Uterus (tissue), 4 donors: ENCODE measurements around the gene C19orf25. TPM values are rescaled to one million over a fixed set of nuclear protein-coding genes. Genes with fewer than 3 reads are reported as not detected.

Experiments
- DNase-seq, 2 donors: peaks; one replicate each; pipeline ENCODE4 v3.0.0-alpha.2; 2019 to 2020
- H3K27ac ChIP-seq, 2 donors: fragments of 200-600 bp; sonication (generic); 1 replicate in 1 of 2; 2 replicates in 1 of 2; pipeline ENCODE4 v1.5.1; 2016 to 2018
- H3K27me3 ChIP-seq, 2 donors: fragments of 200-600 bp; sonication (generic); one replicate each; pipeline ENCODE4 v1.5.1; 2018 to 2019; ENCODE audit warnings: control low read depth in 1 of 2
- H3K36me3 ChIP-seq, 2 donors: fragments of 200-600 bp; sonication (generic); one replicate each; pipeline ENCODE4 v1.5.1; 2019; ENCODE audit warnings: control low read depth in 1 of 2
- H3K4me1 ChIP-seq, 2 donors: fragments of 200-600 bp; sonication (generic); one replicate each; pipeline ENCODE4 v1.5.1; 2018 to 2019; ENCODE audit warnings: control low read depth in 1 of 2
- H3K4me3 ChIP-seq, 2 donors: fragments of 200-600 bp; sonication (generic); 1 replicate in 1 of 2; 2 replicates in 1 of 2; pipeline ENCODE4 v1.5.1; 2018 to 2019; ENCODE audit warnings: mild to moderate bottlenecking in 1 of 2
- H3K9me3 ChIP-seq, 2 donors: fragments of 200-600 bp; sonication (generic); one replicate each; pipeline ENCODE4 v1.5.1; 2019; ENCODE audit warnings: control low read depth in 1 of 2
- POLR2A ChIP-seq, 2 donors: fragments of 450-650 bp; IDR thresholded peaks; one replicate each; pipeline ENCODE4 v1.6.1; 2016; ENCODE audit warnings: antibody characterized with exemption in 2 of 2, mild to moderate bottlenecking in 1 of 2, moderate library complexity in 1 of 2
- intact Hi-C: fragments of 100-400 bp; cut with DNase I; formaldehyde crosslinking; loops from one replicate; pipeline ENCODE4 v1.15.1; 2023; ENCODE audit warnings: low total_unique reads
- total RNA-seq, 4 donors: library from RNA; depleted of rRNA in 3 of 4; stranded (reverse); fragments of >200 nt in 3 of 4; gene quantifications; one replicate each; pipeline versions ENCODE4 v1.1.0 to v1.2.4, GENCODE V29; 2014 to 2023
- TF ChIP-seq, protein P1 (sequence below), 4 experiments: fragments of 200-600 bp in 2 of 4; fragments of 450-650 bp in 2 of 4; sonication (generic) in 2 of 4; IDR thresholded peaks; one replicate each; pipeline ENCODE4 v1.5.1; 2016 to 2019; ENCODE audit warnings: antibody characterized with exemption in 4 of 4, mild to moderate bottlenecking in 2 of 4, moderate library complexity in 1 of 4
- donor health status: DM: yes; HTN: yes; CAD: no.

Gene C19orf25
- total RNA-seq, 4 donors from 2014 or later, result 17.7 to 32.9 (median 28.9) TPM

- Histone ChIP-seq H3K27ac (no peak overlapping the region), H3K27me3 (no peaks in the 10 kb centered on the region), H3K9me3 (no peaks in the 10 kb centered on the region), H3K4me1 (peaks cover 0 to 6% of the 10 kb centered on the region in 2 donors), H3K4me3 (no peak overlapping the region), H3K36me3 (no peaks in the 10 kb centered on the region)
- TF ChIP-seq, protein P1, sequence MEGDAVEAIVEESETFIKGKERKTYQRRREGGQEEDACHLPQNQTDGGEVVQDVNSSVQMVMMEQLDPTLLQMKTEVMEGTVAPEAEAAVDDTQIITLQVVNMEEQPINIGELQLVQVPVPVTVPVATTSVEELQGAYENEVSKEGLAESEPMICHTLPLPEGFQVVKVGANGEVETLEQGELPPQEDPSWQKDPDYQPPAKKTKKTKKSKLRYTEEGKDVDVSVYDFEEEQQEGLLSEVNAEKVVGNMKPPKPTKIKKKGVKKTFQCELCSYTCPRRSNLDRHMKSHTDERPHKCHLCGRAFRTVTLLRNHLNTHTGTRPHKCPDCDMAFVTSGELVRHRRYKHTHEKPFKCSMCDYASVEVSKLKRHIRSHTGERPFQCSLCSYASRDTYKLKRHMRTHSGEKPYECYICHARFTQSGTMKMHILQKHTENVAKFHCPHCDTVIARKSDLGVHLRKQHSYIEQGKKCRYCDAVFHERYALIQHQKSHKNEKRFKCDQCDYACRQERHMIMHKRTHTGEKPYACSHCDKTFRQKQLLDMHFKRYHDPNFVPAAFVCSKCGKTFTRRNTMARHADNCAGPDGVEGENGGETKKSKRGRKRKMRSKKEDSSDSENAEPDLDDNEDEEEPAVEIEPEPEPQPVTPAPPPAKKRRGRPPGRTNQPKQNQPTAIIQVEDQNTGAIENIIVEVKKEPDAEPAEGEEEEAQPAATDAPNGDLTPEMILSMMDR (IDR thresholded peaks at IDR 0.05), result no peak
- TF ChIP-seq POLR2A (IDR thresholded peaks at IDR 0.05), result no peak
- intact Hi-C loops, result no loop called here
- no peak for DNase-seq
Measured at GRCh38 chr19:1427221-1427920, 51.6 kb downstream of the C19orf25 start.

GRCh38 chr19:1426736-1427135, 52.3 kb downstream of the C19orf25 start:
- Histone ChIP-seq H3K27ac (no peak overlapping the region), H3K9me3 (no peaks in the 10 kb centered on the region), H3K4me3 (no peak overlapping the region), H3K4me1 (peaks cover 0 to 6% of the 10 kb centered on the region in 2 donors), H3K27me3 (no peaks in the 10 kb centered on the region), H3K36me3 (no peaks in the 10 kb centered on the region)
- DNase-seq, result no peak
- intact Hi-C loops, result no loop called here
- no peak for TF ChIP-seq POLR2A (IDR thresholded peaks at IDR 0.05)
- TF ChIP-seq, protein P1 (IDR thresholded peaks at IDR 0.05), result no peak

DNA sequence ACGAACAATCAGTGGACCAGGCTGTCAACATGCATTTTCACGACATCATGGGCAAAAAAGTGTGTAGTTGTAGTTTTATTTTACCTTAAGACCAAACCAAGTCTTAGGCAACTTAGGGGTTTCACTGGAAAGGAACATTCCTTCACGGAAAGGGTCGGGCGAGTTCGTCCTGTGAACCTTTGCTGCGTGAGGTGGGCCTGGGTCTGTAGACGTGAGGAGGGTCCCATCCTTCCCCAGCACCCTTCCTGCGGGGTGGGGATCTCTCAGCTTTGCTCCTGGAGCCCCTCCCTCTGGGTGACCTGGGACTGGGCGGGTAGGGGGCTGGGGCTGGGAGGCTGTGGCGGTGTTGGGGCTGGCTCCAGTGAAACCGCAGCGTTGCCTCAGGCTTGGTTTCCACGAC, 53.1 kb downstream of the C19orf25 start:
- Histone ChIP-seq H3K4me3 (no peak overlapping the region), H3K36me3 (no peaks in the 10 kb centered on the region), H3K9me3 (no peaks in the 10 kb centered on the region), H3K27me3 (no peaks in the 10 kb centered on the region), H3K27ac (no peak overlapping the region), H3K4me1 (peaks cover 0 to 6% of the 10 kb centered on the region in 2 donors)
- no peak for DNase-seq
- intact Hi-C loops, result no loop called here
- no peak for TF ChIP-seq POLR2A (IDR thresholded peaks at IDR 0.05)
- TF ChIP-seq, protein P1 (IDR thresholded peaks at IDR 0.05), result no peak

GRCh38 chr19:1425102-1425837, 53.7 kb downstream of the C19orf25 start:
- Histone ChIP-seq H3K4me3 (no peak overlapping the region), H3K4me1 (peaks cover 0 to 6% of the 10 kb centered on the region in 2 donors), H3K36me3 (no peaks in the 10 kb centered on the region), H3K27ac (no peak overlapping the region), H3K9me3 (no peaks in the 10 kb centered on the region), H3K27me3 (no peaks in the 10 kb centered on the region)
- TF ChIP-seq POLR2A (IDR thresholded peaks at IDR 0.05), result no peak
- TF ChIP-seq, protein P1 (IDR thresholded peaks at IDR 0.05), result no peak
- intact Hi-C loops, result no loop called here
- no peak for DNase-seq
